ENCODE results near the gene EHMT1.
A peak's percentile ranks its signal among the peaks of the same experiment; 100 is the strongest.

EHMT1 gene

DNA sequence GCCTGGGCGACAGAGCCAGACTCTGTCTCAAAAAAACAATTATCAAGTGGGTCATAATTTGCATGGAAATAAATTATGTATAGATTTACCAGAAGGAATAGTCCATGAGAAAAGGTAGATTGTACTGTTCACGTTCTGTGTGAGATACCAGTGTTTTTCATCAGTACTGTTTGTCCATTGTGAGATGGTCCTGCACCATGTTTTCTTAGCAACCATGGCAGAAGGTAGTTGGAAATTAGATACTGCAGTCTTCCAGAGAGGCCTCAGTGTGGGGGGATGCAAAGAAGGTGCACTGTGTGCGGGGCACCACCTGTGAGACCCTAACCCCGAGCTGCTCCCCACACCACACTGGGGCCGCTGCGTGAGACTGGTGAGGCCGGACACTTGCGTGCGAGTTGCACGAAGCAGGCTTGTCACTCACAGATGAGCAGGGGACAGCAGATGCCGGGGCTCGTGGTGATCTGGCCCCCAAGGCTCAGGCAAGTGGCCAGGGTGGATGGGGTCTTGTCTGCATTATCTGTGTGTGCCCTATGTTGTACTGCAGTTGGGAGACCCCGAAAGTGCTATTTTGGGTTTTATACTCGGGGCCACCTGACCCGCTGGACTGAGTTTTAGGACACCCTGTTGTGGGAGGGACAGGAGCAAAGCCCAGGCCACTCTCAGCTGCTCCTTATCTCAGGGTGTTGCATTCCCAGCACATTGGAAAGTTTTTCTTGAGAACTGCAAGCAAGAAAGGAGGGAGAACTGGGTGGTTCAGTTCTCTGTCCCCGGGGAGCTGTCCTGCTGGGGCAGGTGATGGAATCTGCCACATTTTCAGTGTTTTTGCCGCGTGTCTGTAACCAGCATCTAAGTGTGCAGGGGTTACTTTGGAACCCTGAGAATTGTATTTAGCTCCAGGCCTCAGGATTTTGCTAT lies 61.9 kb downstream of the EHMT1 start:
- Histone ChIP-seq H4K8ac (ENCODE audit: low read depth, low read length) (no peak overlapping the region), H3K4ac (ENCODE audit: low read depth, low read length) (no peak overlapping the region), H3K56ac (ENCODE audit: low read length) (no peak overlapping the region), H3K27ac (ENCODE audit: low read depth, low read length) (no peak overlapping the region), H3K36me3 (ENCODE audit: control insufficient read depth, insufficient read depth, low read length) (no peaks in the 10 kb centered on the region), H3K27me3 (ENCODE audit: insufficient read depth, low read length, poor library complexity) (no peaks in the 10 kb centered on the region), H2AK5ac (ENCODE audit: low read length) (no peak overlapping the region), H3K79me2 (ENCODE audit: control insufficient read depth, insufficient read depth, low read length) (peaks cover 66% of the 10 kb centered on the region), H2BK120ac (ENCODE audit: low read depth, low read length) (no peak overlapping the region), H4K5ac (ENCODE audit: low read length) (no peak overlapping the region), H3K23ac (ENCODE audit: low read length) (no peak overlapping the region), H2BK15ac (replicated peaks; ENCODE audit: low read depth) (no peak overlapping the region), H3K9ac (ENCODE audit: low read length) (no peak overlapping the region), H3K4me2 (ENCODE audit: low read length) (no peak overlapping the region), H3K4me3 (ENCODE audit: low read length) (no peak overlapping the region), H3K18ac (ENCODE audit: low read length) (no peak overlapping the region), H3K79me1 (ENCODE audit: low read length) (peaks cover 22% of the 10 kb centered on the region), H2BK5ac (ENCODE audit: low read length) (no peak overlapping the region), H3K4me1 (ENCODE audit: control insufficient read depth, low read depth, low read length) (peaks cover 9% of the 10 kb centered on the region)
- WGBS (ENCODE audit: extremely low coverage, insufficient coverage, low lambda C conversion rate) = no CpG with 5 or more reads among the region's 18 CpGs
- peak; percentile 86 for DNase-seq

DNA sequence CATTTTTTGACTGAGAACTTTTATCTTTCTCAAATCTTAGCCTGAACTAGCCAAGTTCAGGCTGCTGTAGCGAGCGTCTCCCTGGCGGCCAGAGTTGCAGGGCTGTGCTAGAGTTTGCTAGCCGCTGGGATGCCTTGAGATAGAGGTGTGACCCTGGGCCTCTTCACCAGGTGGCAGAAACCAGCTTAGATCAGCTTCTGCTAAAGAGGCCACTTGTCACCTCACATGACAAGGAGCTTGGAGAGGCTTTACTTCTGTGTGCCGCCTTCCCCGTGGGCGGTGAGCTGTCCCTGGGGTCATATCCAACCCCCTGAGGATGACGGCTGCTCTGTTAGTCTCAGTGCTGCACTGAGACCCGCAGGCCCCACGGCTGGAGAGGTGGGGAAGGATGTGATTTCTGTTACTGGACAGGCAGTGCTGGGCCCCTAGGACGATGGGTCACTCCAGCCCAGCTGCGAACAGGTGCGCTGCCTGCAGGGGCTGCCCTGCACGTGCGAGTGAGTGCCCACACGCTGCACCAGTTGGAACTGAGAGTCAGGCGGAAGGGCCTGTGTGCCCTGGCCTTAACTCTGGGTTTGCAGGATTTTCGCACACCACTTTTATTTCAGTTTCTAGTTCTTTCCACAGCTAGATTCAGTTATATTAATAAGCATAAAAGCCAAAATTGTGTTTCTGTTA lies 63.8 kb downstream of the EHMT1 start:
- H4K8ac ChIP-seq (ENCODE audit: low read depth, low read length) = no peak overlapping the region
- H2BK5ac ChIP-seq (ENCODE audit: low read length) = no peak overlapping the region
- H3K79me2 ChIP-seq (ENCODE audit: control insufficient read depth, insufficient read depth, low read length) = peaks cover 68% of the 10 kb centered on the region
- no peak overlapping the region for H3K9ac ChIP-seq (ENCODE audit: low read length)
- no peak overlapping the region for H2BK120ac ChIP-seq (ENCODE audit: low read depth, low read length)
- peaks cover 17% of the 10 kb centered on the region for H3K79me1 ChIP-seq (ENCODE audit: low read length)
- no CpG with 5 or more reads among the region's 18 CpGs for WGBS (ENCODE audit: extremely low coverage, insufficient coverage, low lambda C conversion rate)
- no peak overlapping the region for H3K4ac ChIP-seq (ENCODE audit: low read depth, low read length)
- no peaks in the 10 kb centered on the region for H3K27me3 ChIP-seq (ENCODE audit: insufficient read depth, low read length, poor library complexity)
- H2AK5ac ChIP-seq (ENCODE audit: low read length) = no peak overlapping the region
- no peak overlapping the region for H3K27ac ChIP-seq (ENCODE audit: low read depth, low read length)
- DNase-seq = peak; percentile 76
- H3K4me1 ChIP-seq (ENCODE audit: control insufficient read depth, low read depth, low read length) = peaks cover 9% of the 10 kb centered on the region
- no peak overlapping the region for H3K18ac ChIP-seq (ENCODE audit: low read length)
- no peak overlapping the region for H3K56ac ChIP-seq (ENCODE audit: low read length)
- no peak overlapping the region for H4K5ac ChIP-seq (ENCODE audit: low read length)
- H3K4me2 ChIP-seq (ENCODE audit: low read length) = no peak overlapping the region
- H2BK15ac ChIP-seq (replicated peaks; ENCODE audit: low read depth) = no peak overlapping the region
- no peak overlapping the region for H3K23ac ChIP-seq (ENCODE audit: low read length)
- no peak overlapping the region for H3K4me3 ChIP-seq (ENCODE audit: low read length)
- no peaks in the 10 kb centered on the region for H3K36me3 ChIP-seq (ENCODE audit: control insufficient read depth, insufficient read depth, low read length)

DNA sequence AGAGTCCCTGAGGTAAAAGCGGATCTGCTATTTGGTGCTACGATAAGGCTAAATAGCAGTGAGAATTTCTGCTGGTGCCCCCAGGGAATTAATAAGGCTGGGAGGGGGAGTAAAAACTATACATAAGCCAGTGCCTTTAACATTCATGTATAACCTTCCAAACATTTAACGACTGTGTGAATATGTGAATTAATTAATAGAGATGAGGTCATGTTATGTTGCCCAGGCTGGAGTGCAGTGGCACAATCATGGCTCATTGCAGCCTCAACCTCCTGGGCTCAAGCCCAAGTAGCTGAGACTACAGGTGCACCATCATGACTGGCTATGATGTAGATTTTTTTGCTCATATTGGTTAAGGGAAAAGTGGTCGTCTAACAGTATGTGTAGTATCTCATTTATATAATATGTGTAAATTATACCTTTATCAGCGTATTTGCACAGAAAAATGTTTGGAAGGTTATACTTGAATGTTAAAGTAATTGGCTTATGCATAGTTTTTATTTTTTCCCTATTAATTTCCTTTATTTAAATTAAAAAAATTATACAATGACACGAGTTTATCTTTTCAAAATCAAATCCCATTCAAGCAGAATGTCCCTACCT lies 64.6 kb downstream of the EHMT1 start:
- no peak overlapping the region for H2BK5ac ChIP-seq (ENCODE audit: low read length)
- H3K4me3 ChIP-seq (ENCODE audit: low read length) = no peak overlapping the region
- no peaks in the 10 kb centered on the region for H3K36me3 ChIP-seq (ENCODE audit: control insufficient read depth, insufficient read depth, low read length)
- H3K4me2 ChIP-seq (ENCODE audit: low read length) = no peak overlapping the region
- H3K79me2 ChIP-seq (ENCODE audit: control insufficient read depth, insufficient read depth, low read length) = peaks cover 69% of the 10 kb centered on the region
- H4K5ac ChIP-seq (ENCODE audit: low read length) = no peak overlapping the region
- H3K27me3 ChIP-seq (ENCODE audit: insufficient read depth, low read length, poor library complexity) = no peaks in the 10 kb centered on the region
- H3K23ac ChIP-seq (ENCODE audit: low read length) = no peak overlapping the region
- 100% methylated on average over 1 of the region's 6 CpGs for whole genome bisulfite sequencing (ENCODE audit: extremely low coverage, insufficient coverage, low lambda C conversion rate)
- H2AK5ac ChIP-seq (ENCODE audit: low read length) = no peak overlapping the region
- H3K27ac ChIP-seq (ENCODE audit: low read depth, low read length) = no peak overlapping the region
- H3K56ac ChIP-seq (ENCODE audit: low read length) = no peak overlapping the region
- H3K18ac ChIP-seq (ENCODE audit: low read length) = no peak overlapping the region
- no peak overlapping the region for H3K4ac ChIP-seq (ENCODE audit: low read depth, low read length)
- DNase-seq = no peak
- H2BK120ac ChIP-seq (ENCODE audit: low read depth, low read length) = no peak overlapping the region
- H3K79me1 ChIP-seq (ENCODE audit: low read length) = peaks cover 15% of the 10 kb centered on the region
- H2BK15ac ChIP-seq (replicated peaks; ENCODE audit: low read depth) = no peak overlapping the region
- no peak overlapping the region for H4K8ac ChIP-seq (ENCODE audit: low read depth, low read length)
- peaks cover 9% of the 10 kb centered on the region for H3K4me1 ChIP-seq (ENCODE audit: control insufficient read depth, low read depth, low read length)
- no peak overlapping the region for H3K9ac ChIP-seq (ENCODE audit: low read length)

DNA sequence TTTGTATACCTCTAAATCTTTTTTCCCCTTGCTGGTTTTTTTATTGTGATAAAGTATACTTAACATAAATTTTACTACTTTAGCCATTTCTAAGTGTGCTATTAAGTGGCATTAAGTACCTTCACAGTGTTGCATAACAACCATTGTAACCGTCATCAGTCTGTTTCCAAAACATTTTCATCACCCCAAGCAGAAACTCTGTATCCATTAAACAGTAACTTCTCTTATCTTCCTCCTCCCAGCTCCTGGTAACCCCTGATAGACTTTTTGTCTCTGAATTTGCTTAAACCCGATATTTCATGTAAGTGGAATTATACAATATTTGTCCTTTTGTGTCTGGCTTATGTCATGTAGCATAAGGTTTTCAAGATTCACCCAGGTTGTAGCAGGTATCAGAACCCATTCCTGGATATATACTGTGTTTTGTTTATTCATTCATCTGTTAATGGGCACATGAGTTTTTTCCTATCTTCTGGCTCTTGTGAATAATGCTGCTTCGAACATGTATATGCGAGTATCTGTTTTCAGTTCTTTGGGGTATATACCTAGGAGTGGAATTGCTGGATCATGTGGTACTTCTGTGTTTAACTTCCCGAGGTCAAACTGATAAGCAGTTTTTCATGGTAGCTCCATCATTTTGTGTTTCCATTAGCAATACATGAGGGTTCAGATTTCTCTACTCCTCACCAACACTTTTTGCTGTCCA lies 66.4 kb downstream of the EHMT1 start:
- Histone ChIP-seq H2BK120ac (ENCODE audit: low read depth, low read length) (no peak overlapping the region), H3K36me3 (ENCODE audit: control insufficient read depth, insufficient read depth, low read length) (no peaks in the 10 kb centered on the region), H4K5ac (ENCODE audit: low read length) (no peak overlapping the region), H3K4me1 (ENCODE audit: control insufficient read depth, low read depth, low read length) (peaks cover 8% of the 10 kb centered on the region), H3K4ac (ENCODE audit: low read depth, low read length) (no peak overlapping the region), H3K23ac (ENCODE audit: low read length) (no peak overlapping the region), H3K9ac (ENCODE audit: low read length) (no peak overlapping the region), H2BK5ac (ENCODE audit: low read length) (no peak overlapping the region), H3K18ac (ENCODE audit: low read length) (no peak overlapping the region), H3K56ac (ENCODE audit: low read length) (no peak overlapping the region), H3K79me2 (ENCODE audit: control insufficient read depth, insufficient read depth, low read length) (peaks cover 76% of the 10 kb centered on the region), H3K27ac (ENCODE audit: low read depth, low read length) (no peak overlapping the region), H3K4me3 (ENCODE audit: low read length) (no peak overlapping the region), H2BK15ac (replicated peaks; ENCODE audit: low read depth) (no peak overlapping the region), H3K79me1 (ENCODE audit: low read length) (peaks cover 17% of the 10 kb centered on the region), H4K8ac (ENCODE audit: low read depth, low read length) (no peak overlapping the region), H3K4me2 (ENCODE audit: low read length) (no peak overlapping the region), H2AK5ac (ENCODE audit: low read length) (no peak overlapping the region), H3K27me3 (ENCODE audit: insufficient read depth, low read length, poor library complexity) (no peaks in the 10 kb centered on the region)
- WGBS (ENCODE audit: extremely low coverage, insufficient coverage, low lambda C conversion rate) = no CpG with 5 or more reads among the region's 5 CpGs
- DNase-seq = no peak

DNA sequence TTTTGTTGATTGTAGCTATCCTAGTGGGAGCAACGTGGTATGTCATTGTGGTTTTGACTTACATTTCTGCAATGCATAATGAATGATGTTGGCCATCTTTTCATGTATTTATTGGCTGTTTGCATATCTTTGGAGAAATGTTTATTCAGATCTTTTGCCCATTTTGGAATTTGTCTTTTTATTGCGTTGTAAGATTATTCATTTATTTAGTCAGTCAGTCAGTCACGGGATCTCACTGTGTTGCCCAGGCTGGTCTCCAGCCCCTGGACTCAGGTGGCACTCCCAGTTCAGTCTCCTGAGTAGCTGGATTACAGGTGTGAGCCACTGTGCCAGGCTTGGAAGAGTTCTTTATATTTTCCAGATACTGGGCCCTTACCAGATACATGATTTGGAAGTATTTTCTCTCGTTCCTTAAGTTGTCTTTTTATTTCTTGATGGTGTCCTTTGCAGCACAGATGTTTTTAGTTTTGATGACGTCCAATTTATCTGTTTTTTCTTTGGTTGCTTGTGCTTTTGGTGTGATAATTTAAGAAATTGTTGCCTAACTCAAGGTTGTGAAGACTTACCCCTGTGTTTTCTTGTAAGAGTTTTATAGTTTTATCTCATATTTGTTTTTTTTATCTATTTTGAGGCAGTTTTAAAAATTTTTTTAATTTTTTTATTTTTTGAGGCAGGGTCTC lies 67.1 kb downstream of the EHMT1 start:
- no CpG with 5 or more reads among the region's 5 CpGs for WGBS (ENCODE audit: extremely low coverage, insufficient coverage, low lambda C conversion rate)
- Histone ChIP-seq H2BK5ac (ENCODE audit: low read length) (no peak overlapping the region), H3K27ac (ENCODE audit: low read depth, low read length) (no peak overlapping the region), H2BK15ac (replicated peaks; ENCODE audit: low read depth) (no peak overlapping the region), H3K4me1 (ENCODE audit: control insufficient read depth, low read depth, low read length) (peaks cover 4% of the 10 kb centered on the region), H3K4me2 (ENCODE audit: low read length) (no peak overlapping the region), H3K79me2 (ENCODE audit: control insufficient read depth, insufficient read depth, low read length) (peaks cover 74% of the 10 kb centered on the region), H2BK120ac (ENCODE audit: low read depth, low read length) (no peak overlapping the region), H3K79me1 (ENCODE audit: low read length) (peaks cover 13% of the 10 kb centered on the region), H3K27me3 (ENCODE audit: insufficient read depth, low read length, poor library complexity) (no peaks in the 10 kb centered on the region), H3K9ac (ENCODE audit: low read length) (no peak overlapping the region), H3K4ac (ENCODE audit: low read depth, low read length) (no peak overlapping the region), H3K36me3 (ENCODE audit: control insufficient read depth, insufficient read depth, low read length) (no peaks in the 10 kb centered on the region), H3K18ac (ENCODE audit: low read length) (no peak overlapping the region), H3K56ac (ENCODE audit: low read length) (no peak overlapping the region), H3K4me3 (ENCODE audit: low read length) (no peak overlapping the region), H4K5ac (ENCODE audit: low read length) (no peak overlapping the region), H4K8ac (ENCODE audit: low read depth, low read length) (no peak overlapping the region), H3K23ac (ENCODE audit: low read length) (no peak overlapping the region), H2AK5ac (ENCODE audit: low read length) (no peak overlapping the region)
- DNase-seq = no peak

Data from mesendoderm (in vitro differentiated cells).